DND-41 (cell line): ENCODE measurements around the gene GUCA2B.

Experiments used
- ATAC-seq: fragments of 200-7000 bp; cut with Tn5 transposase; 3 replicates; pipeline ENCODE4 v1.9.1; 2021; ENCODE audit warnings: low read depth; ENCODE audit not compliant: insufficient read depth
- DNase-seq: peaks from one replicate; pipeline ENCODE4 v3.0.0-alpha.2; 2020
- H2AFZ ChIP-seq: 2 replicates; pipeline ENCODE4 v1.6.0; 2012; ENCODE audit warnings: low read depth, low read length
- H3K27ac ChIP-seq: 2 replicates; pipeline ENCODE4 v1.5.1; 2012; ENCODE audit warnings: low read length, inconsistent platforms
- H3K27me3 ChIP-seq: fragments of 200-600 bp; sonication (generic); 2 replicates; pipeline ENCODE4 v1.6.0; 2012; ENCODE audit warnings: low read length, mild to moderate bottlenecking, inconsistent platforms; ENCODE audit not compliant: insufficient read depth, poor library complexity
- H3K36me3 ChIP-seq: 2 replicates; pipeline ENCODE4 v1.5.1; 2012; ENCODE audit warnings: low read length, inconsistent platforms; ENCODE audit not compliant: insufficient read depth
- H3K4me1 ChIP-seq: 2 replicates; pipeline ENCODE4 v1.5.1; 2012; ENCODE audit warnings: mild to moderate bottlenecking, low read length; ENCODE audit not compliant: insufficient read depth
- H3K4me2 ChIP-seq: 2 replicates; pipeline ENCODE4 v1.6.0; 2012; ENCODE audit warnings: mild to moderate bottlenecking, moderate library complexity, low read length, inconsistent platforms; ENCODE audit not compliant: insufficient read depth
- H3K4me3 ChIP-seq, 2 experiments: fragments of 200-600 bp in 1 of 2; shearing (Covaris generic) in 1 of 2; 2 replicates each; pipeline ENCODE4 v1.5.1; 2012 to 2016; ENCODE audit warnings: inconsistent platforms in 2 of 2, low read length in 2 of 2, mild to moderate bottlenecking in 2 of 2, low read depth in 1 of 2, moderate library complexity in 1 of 2
- H3K79me2 ChIP-seq: 2 replicates; pipeline ENCODE4 v1.6.0; 2012; ENCODE audit warnings: low read length, inconsistent platforms; ENCODE audit not compliant: insufficient read depth
- H3K9ac ChIP-seq: 2 replicates; pipeline ENCODE4 v1.6.0; 2012; ENCODE audit warnings: low read depth, mild to moderate bottlenecking, inconsistent platforms, low read length, moderate library complexity
- H3K9me3 ChIP-seq: 2 replicates; pipeline ENCODE4 v1.5.1; 2012; ENCODE audit warnings: low read length, moderate library complexity, mild to moderate bottlenecking, inconsistent platforms; ENCODE audit not compliant: insufficient read depth, severe bottlenecking
- H4K20me1 ChIP-seq: 2 replicates; pipeline ENCODE4 v1.6.0; 2012; ENCODE audit warnings: low read length; ENCODE audit not compliant: insufficient read depth
- EZH2 ChIP-seq: IDR thresholded peaks from 3 replicates; pipeline ENCODE4 v1.6.1; 2012; ENCODE audit warnings: borderline replicate concordance, low read depth, mild to moderate bottlenecking, moderate library complexity, low read length, inconsistent platforms; ENCODE audit not compliant: severe bottlenecking
- TF ChIP-seq, protein P1 (sequence below): IDR thresholded peaks from 2 replicates; pipeline ENCODE4 v1.5.1; 2012; ENCODE audit warnings: borderline replicate concordance, low read length, moderate library complexity, mild to moderate bottlenecking; ENCODE audit not compliant: poor library complexity, severe bottlenecking; ENCODE audit errors: extremely low read depth

GUCA2B gene

DNA sequence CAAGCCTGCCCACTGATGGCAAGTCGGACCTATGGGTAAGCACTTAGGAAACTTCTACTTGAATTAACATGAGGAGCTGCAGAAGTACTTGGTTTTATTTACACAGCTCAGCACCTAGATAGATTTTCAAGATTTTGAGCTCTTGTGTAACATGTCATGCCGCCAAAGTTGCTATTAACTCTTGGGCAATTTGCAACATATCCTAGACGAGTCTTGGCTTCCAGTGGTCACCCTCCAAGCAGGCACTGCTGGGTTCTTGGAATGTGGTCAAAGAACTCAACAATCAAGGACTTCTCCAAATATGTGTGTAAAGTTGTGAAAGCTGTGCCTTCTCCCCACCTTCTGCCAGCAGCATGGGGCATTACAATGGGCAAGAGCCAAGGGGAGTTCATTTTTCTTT is 17.8 kb upstream of the GUCA2B start:
- ATAC-seq: no peak
- DNase-seq: no peak
- no peak overlapping the region for H3K9ac ChIP-seq
- H3K36me3 ChIP-seq: no peaks in the 10 kb centered on the region
- H3K4me1 ChIP-seq: no peaks in the 10 kb centered on the region
- no peaks in the 10 kb centered on the region for H4K20me1 ChIP-seq
- no peak overlapping the region for H3K27ac ChIP-seq
- H2AFZ ChIP-seq: no peak overlapping the region
- H3K27me3 ChIP-seq: no peaks in the 10 kb centered on the region
- H3K9me3 ChIP-seq: no peaks in the 10 kb centered on the region
- TF ChIP-seq, protein P1, sequence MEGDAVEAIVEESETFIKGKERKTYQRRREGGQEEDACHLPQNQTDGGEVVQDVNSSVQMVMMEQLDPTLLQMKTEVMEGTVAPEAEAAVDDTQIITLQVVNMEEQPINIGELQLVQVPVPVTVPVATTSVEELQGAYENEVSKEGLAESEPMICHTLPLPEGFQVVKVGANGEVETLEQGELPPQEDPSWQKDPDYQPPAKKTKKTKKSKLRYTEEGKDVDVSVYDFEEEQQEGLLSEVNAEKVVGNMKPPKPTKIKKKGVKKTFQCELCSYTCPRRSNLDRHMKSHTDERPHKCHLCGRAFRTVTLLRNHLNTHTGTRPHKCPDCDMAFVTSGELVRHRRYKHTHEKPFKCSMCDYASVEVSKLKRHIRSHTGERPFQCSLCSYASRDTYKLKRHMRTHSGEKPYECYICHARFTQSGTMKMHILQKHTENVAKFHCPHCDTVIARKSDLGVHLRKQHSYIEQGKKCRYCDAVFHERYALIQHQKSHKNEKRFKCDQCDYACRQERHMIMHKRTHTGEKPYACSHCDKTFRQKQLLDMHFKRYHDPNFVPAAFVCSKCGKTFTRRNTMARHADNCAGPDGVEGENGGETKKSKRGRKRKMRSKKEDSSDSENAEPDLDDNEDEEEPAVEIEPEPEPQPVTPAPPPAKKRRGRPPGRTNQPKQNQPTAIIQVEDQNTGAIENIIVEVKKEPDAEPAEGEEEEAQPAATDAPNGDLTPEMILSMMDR: no peak
- no peak for TF ChIP-seq EZH2
- H3K79me2 ChIP-seq: no peaks in the 10 kb centered on the region
- no peak overlapping the region for H3K4me3 ChIP-seq
- H3K4me2 ChIP-seq: no peak overlapping the region

GRCh38 chr1:42136466-42136865 is 16.7 kb upstream of the GUCA2B start:
- Histone ChIP-seq H3K4me1 (no peaks in the 10 kb centered on the region), H4K20me1 (no peaks in the 10 kb centered on the region), H3K36me3 (no peaks in the 10 kb centered on the region), H3K9ac (no peak overlapping the region), H2AFZ (no peak overlapping the region), H3K27me3 (no peaks in the 10 kb centered on the region), H3K4me3 (no peak overlapping the region), H3K27ac (no peak overlapping the region), H3K79me2 (no peaks in the 10 kb centered on the region), H3K4me2 (no peak overlapping the region), H3K9me3 (no peaks in the 10 kb centered on the region)
- no peak for TF ChIP-seq EZH2
- TF ChIP-seq, protein P1: no peak
- DNase-seq: no peak
- no peak for ATAC-seq

DNA sequence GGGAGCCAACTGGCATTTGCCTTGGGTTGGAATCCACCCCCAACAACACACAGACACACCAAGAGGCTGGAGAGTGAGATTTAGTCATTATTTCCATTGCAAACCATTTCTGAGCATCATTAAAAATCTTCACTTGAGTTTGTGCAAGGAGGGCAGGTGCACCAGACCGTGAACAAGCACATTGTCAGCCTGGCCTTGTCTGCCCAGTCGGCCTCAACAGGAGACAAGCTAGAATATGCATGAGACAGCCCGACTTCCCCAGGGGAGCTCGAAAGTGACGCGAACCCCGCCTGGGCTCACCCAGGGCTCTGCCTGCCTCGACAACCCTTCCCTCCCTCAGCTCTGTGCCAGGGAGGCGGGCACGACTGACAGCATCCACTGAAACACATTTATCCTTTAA is 15.4 kb upstream of the GUCA2B start:
- Histone ChIP-seq H3K27me3 (no peaks in the 10 kb centered on the region), H3K4me2 (no peak overlapping the region), H3K9me3 (no peaks in the 10 kb centered on the region), H3K9ac (no peak overlapping the region), H3K4me1 (peaks cover 2% of the 10 kb centered on the region), H3K79me2 (no peaks in the 10 kb centered on the region), H3K27ac (no peak overlapping the region), H3K4me3 (no peak overlapping the region), H4K20me1 (no peaks in the 10 kb centered on the region), H3K36me3 (no peaks in the 10 kb centered on the region), H2AFZ (no peak overlapping the region)
- TF ChIP-seq, protein P1: no peak
- TF ChIP-seq EZH2: no peak
- DNase-seq (no peak), ATAC-seq (no peak)

- no peak overlapping the region for H3K27ac ChIP-seq
- TF ChIP-seq, protein P1: no peak
- no peak for TF ChIP-seq EZH2
- no peaks in the 10 kb centered on the region for H3K9me3 ChIP-seq
- no peak for DNase-seq
- no peak overlapping the region for H3K4me3 ChIP-seq
- no peak for ATAC-seq
- H3K4me2 ChIP-seq: no peak overlapping the region
- no peaks in the 10 kb centered on the region for H3K36me3 ChIP-seq
- no peak overlapping the region for H2AFZ ChIP-seq
- no peak overlapping the region for H3K9ac ChIP-seq
- no peaks in the 10 kb centered on the region for H3K79me2 ChIP-seq
- H3K27me3 ChIP-seq: no peaks in the 10 kb centered on the region
- H3K4me1 ChIP-seq: peaks cover 10% of the 10 kb centered on the region
- H4K20me1 ChIP-seq: no peaks in the 10 kb centered on the region
Observed at GRCh38 chr1:42138586-42138985, 14.6 kb upstream of the GUCA2B start.
